C1 segment of cervical spinal cord (tissue), 14 donors: ENCODE measurements around the gene HAPLN3.
"Not testable (repeated sequence)": the region's sequence is repeated elsewhere in the genome, so short reads cannot be mapped to it uniquely, and the experiment has no call there.

Experiments used
- DNase-seq, 14 donors: peaks; one replicate each; lab custom pipeline; 2025; lab: John Stamatoyannopoulos, UW

The HAPLN3 gene, protein sequence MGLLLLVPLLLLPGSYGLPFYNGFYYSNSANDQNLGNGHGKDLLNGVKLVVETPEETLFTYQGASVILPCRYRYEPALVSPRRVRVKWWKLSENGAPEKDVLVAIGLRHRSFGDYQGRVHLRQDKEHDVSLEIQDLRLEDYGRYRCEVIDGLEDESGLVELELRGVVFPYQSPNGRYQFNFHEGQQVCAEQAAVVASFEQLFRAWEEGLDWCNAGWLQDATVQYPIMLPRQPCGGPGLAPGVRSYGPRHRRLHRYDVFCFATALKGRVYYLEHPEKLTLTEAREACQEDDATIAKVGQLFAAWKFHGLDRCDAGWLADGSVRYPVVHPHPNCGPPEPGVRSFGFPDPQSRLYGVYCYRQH

DNA sequence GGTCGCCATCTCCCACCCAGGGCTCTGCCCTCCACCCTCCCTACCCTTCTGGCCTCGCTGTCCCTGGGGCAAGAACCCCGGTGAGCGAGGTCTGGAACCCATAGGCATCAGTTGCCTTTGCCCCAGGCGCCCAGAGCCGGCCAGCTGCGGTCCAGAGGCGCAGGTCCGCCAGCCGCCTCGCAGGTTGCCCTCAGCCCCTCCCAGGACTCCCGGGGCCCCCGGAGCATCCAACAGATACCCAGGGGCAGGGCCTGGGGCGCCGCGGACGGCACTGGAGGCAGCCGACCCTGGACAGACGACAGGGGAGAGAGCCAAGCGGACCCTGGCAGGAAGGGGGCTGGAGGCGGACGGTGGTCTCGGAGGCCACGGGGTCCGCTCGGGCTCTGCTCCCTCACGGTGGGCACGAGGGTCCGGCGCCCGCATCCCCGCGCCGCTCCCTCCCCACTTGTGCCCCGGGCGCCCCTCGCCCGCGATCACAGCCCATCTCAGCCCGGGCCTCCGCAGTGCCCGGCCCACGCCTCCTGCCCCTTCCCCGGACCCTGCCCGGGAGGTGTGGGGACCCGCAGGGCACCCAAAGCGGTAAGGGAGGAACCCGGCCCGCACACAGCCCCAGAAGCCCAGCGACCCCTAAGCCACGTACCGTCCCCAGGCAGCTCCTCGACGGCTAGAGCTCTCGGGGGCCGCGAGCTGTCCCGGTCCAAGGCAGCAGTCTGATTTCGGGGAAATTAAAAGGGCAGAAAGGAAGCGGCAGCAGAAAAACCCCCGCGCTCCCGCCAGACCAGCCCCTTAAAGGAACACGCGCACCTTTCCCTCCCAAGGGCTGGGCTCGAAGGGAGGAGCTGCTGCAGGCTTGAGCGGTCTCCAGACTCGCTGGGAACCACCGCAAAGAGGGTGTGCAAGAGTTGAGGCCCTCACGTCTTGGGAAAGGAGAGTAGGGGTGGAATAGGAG is at the start of gene HAPLN3:
Gene HAPLN3, minus strand, starts transcription at position 726 of the 949 bp plus-strand sequence. CDS start 8,246 bp downstream, outside the sequence.
- DNase-seq, result no peak

DNA sequence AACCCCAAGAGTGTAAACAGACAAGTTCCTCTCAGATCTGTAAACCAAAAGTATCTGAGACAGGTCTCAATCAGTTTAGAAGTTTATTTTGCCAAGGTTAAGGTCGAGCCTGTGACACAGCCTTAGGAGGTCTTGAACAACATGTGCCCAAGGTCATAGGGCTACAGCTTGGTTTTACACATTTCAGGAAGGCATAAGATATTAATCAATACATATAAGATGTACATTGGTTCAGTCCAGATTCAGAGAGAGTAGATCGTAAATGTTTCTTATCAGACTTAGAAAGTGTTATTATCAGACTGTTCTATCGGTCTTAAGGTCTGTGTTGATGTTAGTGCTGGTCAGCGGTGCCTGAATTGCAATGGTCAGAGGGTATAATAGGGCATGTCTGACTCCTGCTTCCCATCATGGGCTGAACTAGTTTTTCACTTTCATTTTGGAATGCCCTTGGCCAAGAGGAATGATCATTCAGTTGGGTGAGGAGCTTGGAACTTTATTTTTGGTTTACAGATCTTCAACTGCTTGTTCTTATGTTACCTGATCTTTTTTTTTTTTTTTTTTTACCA is 44.8 kb upstream of the HAPLN3 start:
- DNase-seq, result no peak

DNA sequence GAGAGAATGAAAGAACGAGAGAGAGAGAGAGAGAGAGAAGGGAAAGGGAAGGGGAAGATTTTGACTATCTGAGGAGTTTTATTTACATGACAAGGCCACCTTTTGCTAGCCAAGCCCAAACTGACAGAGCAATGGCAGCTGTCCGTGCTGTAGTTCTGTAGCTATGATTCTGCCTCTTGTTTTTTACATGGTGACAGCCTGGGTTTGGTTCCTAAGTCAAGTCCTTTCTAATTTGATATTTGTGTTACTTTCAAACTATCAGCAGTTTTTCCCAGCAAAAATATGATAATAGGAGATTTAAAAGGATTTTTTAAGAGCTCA is 44.1 kb upstream of the HAPLN3 start:
- no peak for DNase-seq

DNA sequence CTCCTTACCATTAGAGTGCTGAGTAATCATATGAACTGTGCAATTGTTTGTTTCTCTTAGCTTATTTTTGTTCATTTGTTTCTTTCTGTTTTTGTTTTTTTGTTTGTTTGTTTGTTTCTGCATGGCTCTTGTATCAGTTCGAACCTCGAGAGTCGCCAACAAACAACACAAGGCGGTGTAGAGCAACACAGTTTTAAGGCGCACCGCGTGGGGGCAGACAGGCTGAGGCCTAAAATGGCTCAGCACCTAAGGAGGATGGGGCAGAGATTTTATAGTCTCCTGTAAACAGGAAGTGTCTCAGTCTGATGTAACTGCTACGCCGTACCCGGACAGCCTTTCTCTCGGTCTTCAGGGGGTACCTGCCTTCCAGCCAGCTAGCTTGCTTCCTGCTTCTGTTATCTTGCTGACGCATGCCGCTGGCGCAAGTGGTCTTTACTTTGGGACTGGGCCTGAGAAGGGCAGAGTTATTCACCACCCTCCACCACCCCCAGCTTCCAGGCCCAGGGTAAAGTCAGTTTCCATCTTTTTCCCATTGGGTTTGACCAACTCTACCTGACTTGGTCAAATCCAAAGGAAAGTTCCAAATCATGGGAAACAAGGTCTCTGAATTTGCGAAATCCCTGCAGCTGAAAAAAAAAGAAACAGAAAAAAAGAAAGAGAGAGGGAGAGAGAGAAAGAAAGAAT is 43.6 kb upstream of the HAPLN3 start:
- no peak for DNase-seq

DNA sequence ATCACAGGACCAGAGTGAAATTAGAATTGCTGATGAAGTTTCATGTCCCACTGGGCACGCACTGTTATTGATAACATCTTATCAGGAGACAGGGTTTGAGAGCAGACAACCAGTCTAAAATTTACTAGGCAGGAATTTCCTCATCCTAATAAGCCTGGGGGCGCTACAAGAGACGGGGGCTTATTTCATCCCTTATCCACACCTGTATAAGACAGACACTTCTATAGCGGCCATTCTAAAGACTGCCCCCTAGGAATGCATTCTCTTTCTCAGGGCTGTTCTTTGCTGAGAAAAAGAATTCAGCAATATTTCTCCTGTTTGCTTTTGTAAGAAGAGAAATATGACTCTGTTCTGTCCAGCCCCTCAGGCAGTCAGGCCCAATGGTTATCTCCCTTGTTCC is 39.1 kb upstream of the HAPLN3 start:
- not testable (repeated sequence) for DNase-seq

DNA sequence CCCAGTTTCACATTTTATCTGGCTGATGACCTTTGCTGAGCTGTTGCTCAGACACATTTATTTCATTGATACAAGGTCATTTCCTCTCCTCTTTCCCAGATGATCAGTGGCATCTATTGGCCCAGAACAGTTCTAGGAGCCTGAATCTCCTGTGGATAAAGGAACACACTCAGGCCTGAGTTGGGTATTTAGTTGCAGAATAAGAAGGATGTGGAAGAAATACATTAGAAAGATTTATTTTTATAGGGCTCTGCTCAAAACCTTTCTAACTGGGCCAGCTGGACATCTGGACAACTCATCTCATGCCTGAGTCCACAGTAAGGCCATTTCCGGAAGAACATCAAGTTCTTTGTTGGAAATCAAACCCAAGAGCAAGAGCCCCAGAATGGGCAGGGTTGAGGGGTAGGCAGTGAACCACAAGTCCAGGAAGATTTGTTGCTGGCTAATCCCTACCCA is 37.6 kb upstream of the HAPLN3 start:
- DNase-seq, result peak in 1 of 14 donors; percentile 43

DNA sequence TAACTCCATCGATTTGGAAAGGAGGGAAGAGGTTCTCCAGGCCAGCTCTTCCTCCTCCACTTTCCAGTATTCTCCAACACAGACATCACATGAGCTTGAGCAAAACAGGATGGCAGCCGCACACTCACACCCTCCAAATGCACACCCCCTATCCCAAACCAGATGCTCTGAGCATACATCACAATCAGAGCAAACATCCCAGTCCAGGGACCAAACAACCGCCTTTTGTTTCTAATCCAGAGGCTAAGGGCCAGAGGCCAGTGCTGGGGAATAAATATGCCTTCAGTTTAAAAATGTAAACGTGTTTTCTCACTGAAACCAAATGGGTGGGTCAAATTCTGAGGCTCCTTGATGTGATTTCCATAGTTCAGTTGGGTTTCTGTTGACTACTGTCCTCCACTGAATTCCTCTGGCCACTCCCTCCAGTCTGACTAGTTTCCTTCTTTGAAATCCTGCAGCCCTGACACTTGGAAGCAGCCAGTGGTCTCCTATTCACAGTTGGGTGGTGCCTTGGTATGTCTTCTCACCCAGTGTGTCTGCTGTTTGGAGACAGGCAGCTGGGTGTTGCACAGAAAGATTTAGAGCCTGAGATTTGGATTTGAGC is 37.0 kb upstream of the HAPLN3 start:
- peak in 11 of 14 donors; percentile 17 to 74 (median 47) for DNase-seq

DNA sequence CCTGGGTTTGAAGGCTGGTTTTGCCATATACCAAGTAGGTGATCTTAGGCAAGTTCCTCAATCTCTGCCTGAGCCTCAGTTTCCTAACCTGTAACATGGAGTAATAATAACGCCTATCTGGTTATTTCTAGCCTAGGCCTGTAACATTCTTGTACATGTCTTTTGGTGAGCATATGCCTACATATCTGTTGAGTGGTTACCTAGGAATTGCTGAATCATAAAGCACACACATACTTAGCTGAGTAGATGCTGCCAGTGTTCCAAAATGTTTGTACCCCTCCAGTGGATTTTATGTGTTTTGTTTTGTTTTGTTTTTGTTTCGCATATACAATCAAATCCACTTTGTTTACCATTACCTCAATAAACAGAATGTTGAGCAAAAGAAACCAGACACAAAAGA is 35.2 kb upstream of the HAPLN3 start:
- DNase-seq, result no peak

DNA sequence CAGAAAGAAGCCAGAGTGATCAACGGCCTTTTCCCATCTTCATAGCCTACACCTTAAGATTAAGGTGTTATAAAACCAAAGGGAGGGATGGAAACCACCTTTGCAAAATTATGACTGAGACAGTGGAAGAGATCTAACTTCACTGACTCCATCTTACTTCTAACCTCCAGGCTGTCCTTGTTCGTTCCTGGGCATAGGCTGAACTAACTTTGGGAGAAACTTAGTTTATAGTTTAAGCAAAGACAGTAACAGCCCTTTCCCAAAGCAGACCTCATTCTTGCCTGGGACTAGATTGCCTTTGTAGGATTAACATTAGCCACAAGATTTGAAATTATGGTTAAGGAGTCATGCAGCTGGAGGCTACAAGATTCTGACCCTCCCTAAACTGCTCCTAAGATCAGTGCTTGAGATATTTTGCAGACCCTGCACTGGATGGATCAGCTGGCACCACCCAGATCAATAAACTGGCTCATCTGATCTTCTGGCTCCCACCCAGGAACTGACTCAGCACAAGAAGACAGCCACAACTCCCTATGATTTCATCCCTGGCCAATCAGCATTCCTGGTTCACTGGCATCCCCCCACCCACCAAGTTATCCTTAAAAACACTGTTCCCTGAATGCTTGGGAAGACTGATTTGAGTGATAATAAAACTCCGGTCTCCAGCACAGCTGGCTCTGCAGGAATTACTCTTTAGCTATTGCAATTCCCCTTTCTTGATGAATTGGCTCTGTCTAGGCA is 34.2 kb upstream of the HAPLN3 start:
- DNase-seq, result not testable (repeated sequence)

DNA sequence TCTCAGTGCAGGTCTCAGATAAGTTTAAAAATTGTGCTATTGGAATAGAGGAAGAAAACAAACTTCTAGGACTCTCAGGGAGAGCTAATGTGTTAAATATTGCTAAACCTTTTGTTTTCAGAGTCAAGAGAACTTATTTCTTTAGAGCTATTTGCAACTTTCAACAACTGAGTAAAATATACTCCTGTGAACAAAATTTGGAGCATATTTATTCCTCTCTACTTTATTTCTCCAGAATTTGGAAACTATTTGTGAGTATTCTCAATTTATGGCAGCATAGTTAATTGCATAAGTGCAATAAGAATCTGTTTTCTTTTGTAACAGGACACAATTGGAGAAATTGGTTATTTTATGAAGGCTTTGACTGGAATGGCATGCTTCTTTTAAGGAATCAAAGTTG is 32.8 kb upstream of the HAPLN3 start:
- not testable (repeated sequence) for DNase-seq

DNA sequence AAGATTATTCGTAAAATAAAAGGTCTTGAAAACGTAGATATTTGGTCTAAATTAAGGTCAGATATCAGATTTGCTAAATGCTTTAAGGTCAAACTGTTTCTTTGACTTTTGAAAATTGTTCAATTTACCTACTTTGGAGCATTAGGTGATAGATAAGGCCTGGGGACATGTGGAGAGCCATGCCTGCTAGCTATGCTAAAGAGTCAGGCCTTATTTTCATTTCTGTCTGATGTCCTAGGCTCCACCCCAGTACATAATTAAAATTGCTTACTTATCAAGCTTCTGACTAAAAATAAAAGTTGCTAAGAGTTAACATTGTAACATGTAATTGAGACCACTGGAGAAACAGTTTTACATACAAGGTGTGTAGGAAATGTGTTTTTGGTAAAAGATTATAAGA is 30.3 kb upstream of the HAPLN3 start:
- not testable (repeated sequence) for DNase-seq

DNA sequence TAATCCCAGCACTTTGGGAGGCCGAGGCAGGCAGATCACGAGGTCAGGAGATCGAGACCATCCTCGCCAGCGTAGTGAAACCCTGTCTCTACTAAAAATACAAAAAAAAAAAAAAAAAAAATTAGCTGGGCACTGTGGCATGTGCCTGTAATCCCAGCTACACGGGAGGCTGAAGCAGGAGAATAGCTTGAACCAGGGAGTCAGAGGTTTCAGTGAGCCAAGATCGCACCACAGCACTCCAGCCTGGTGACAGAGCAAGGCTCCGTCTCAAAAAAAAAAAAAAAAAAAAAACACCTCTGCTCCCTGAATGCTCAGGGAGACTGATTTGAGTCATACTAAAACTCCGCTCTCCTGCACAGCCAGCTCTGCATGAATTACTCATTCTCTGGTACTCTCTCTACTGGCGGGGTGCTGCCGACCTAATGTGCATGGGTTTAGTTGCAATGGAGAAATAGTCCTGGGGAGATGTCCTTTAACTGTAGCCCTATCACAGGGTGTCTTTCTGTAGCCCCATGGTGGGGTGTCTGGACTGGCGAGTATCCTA is 25.6 kb upstream of the HAPLN3 start:
- not testable (repeated sequence) for DNase-seq

DNA sequence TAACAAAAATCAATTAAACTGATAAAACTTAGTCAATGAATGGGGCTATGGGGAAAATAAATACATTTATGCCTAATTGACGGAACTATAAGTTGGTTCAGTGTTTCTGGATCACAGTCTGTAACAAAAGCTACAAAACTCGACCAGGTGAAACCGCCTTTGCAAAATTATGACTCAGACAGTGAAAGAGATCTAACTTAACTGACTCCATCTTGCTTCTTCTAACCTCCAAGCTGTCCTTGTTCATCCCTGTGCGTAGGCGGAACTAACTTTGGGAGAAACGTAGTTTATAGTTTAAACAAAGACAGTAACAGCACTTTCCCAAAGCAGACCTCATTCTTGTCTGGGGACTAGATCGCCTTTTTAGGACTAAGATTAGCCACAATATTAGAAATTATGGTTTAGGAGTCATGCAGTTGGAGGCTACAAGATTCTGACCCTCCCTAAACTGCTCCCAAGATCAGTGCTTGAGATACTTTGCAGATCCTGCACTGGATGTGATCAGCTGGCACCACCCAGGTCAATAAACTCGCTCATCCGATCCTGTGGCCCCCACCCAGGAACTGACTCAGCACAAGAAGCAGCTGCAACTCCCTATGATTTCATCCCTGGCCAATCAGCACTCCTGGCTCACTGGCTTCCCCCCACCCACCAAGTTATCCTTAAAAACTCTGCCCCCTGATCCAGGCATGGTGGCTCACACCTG is 25.0 kb upstream of the HAPLN3 start:
- DNase-seq, result no peak

DNA sequence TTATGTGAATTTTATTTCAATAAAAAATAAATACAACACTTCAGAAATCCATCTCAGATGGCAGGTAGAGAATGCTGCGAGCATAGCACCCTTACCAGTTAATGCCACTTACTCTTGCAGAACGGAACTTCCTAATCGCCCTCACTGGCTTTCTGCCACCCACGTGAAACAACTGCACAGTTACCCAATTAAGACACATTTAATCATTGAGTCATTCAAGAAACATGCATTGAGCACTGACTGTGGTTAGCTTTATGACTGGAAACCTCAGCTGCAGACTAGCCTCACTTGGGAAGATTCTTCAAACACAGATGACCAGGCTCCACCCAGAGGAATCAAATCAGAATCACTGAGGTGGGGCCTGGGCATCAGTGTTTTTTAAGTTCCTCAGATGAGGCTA is 23.4 kb upstream of the HAPLN3 start:
- DNase-seq, result no peak

DNA sequence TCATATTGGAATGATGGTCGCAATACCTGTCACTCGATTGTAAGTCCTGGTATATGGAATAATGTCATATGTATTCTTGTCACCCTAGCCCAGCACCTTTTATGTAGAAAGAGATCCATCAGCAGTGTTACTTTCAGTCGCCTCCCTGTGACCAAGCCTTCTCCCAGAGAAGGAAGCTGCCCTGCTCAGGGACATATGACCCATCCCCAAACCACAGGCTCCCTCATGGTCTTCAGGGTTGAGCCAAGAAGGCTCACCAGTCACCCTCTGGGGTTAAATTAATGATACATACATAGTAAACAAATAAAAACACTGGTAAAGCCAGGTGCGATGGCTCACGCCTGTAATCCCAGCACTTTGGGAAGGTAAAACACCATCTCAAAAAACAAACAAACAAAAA is 22.4 kb upstream of the HAPLN3 start:
- DNase-seq, result no peak

DNA sequence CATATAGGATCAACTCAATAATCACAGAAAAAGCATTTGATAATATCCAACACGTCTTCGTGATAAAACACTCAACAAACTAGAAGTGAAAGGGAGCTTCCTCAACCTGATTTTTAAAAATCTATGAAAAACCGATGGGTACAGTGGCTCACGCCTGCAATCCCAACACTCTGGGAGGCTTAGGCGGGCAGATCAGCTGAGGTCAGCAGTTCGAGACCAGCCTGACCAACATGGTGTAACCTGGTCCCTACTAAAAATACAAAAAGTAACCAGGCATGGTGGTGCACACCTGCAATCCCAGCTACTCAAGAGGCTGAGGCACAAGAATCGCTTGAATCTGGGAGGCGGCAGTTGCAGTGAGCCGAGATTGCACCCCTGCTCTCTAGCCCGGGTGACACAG is 20.0 kb upstream of the HAPLN3 start:
- no peak for DNase-seq

DNA sequence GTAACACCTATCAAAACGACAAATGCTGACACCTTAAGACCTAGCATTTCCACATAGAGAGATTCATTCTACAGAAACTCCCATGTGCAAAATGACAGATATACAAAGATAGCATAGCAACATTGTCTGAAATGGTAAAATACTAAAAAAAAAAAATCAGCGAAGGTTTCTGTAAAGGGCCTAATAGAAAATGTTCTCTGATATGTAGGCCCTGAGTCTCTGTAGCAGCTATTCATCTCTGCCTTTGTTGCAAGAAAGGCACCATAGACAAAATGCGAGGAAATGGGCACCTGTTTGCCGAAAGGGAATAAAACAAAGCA is 18.5 kb upstream of the HAPLN3 start:
- no peak for DNase-seq

DNA sequence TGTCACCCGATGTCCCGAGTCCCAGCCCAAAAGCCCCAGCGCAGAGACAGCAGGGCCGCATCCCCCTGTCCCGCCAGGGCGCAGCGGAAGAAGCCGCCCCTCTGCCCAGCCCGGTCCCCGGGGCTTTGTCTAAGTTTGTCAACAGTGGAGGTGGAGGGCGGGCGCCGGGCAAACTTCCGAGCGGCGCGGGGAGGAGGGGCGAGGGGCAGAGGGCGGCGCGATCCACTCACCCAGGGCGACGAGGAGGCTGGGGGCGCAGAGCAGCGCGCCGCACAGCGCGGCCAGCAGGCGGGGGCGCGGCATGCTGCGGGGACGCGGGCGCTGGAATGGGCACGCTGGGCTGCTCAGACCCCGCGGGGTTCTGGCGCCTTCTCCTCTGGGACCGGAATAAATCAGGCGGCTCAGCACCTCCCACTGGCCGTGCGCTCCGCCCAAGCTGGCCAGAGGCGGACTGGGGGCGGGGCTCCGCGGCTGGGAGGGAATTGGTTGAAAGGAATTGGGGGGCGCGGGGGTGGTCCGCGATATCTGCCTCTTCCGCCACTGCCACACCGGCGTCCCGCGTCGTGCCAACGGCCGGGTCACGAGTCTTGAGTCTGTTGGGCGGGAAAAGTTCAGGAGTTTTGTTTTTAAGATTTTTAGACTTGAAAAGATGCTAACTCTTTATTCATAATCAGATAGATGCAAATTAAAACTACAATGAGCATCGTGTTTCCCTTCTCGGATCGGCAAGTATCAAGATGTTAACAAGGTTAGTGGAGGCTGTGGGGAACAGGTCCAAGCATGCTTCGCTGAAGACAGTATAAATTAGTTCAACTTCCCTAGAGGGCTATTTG is 17.9 kb upstream of the HAPLN3 start, which contains the start of gene MFGE8:
Gene MFGE8, minus strand, starts transcription at position 363 of the 833 bp plus-strand sequence. Its CDS starts 60 bp downstream, at position 303.
- DNase-seq, result peak in 12 of 14 donors; percentile 17 to 70 (median 60)

DNA sequence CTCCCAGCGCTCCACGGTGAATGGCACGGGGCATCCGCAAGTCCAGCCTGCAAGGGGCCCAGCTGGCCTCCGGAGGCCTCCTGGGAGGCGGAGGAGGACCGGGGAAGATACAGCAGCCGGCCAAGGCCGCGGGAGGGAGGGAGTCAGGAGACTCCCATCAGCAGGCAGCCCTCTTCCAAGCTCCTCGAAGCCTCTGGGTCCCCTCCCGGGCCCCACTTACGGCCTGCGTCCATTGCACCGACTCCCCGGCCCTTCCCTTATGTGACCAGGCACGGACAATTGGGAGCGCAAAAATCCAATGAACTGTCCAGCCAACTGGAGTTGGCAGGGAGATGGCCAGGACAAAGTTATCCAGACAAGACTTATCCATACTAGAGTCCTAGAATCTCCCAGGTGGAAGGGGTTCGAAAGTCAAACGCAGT is 17.2 kb upstream of the HAPLN3 start:
- peak in 2 of 14 donors; percentile 32 to 42 for DNase-seq
